ENCODE measurements around the gene SLC50A1.

DNA sequence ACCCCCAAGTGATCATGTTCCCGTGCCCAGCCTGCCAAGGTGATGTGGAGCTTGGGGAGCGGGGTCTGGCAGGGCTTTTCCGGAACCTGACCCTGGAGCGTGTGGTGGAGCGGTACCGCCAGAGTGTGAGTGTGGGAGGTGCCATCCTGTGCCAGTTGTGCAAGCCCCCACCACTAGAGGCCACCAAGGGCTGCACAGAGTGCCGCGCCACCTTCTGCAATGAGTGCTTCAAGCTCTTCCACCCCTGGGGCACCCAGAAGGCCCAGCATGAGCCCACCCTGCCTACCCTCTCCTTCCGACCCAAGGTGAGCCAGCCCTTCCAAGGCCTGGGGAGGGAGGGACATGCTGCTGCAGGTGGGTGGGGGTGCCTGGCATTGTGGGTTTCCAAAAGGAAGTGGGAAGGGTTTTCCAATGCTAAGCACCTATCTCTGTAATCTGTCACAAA lies 40.3 kb downstream of the SLC50A1 start:
- TF ChIP-seq, protein P1, sequence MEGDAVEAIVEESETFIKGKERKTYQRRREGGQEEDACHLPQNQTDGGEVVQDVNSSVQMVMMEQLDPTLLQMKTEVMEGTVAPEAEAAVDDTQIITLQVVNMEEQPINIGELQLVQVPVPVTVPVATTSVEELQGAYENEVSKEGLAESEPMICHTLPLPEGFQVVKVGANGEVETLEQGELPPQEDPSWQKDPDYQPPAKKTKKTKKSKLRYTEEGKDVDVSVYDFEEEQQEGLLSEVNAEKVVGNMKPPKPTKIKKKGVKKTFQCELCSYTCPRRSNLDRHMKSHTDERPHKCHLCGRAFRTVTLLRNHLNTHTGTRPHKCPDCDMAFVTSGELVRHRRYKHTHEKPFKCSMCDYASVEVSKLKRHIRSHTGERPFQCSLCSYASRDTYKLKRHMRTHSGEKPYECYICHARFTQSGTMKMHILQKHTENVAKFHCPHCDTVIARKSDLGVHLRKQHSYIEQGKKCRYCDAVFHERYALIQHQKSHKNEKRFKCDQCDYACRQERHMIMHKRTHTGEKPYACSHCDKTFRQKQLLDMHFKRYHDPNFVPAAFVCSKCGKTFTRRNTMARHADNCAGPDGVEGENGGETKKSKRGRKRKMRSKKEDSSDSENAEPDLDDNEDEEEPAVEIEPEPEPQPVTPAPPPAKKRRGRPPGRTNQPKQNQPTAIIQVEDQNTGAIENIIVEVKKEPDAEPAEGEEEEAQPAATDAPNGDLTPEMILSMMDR (conservative IDR thresholded peaks at IDR 0.05): no peak
- TF ChIP-seq EZH2 (IDR thresholded peaks at IDR 0.05; ENCODE audit: low read depth): no peak

Measured in PC-9 (cell line).